ENCODE measurements around the gene RAET1L. TPM values are rescaled to one million over a fixed set of nuclear protein-coding genes. Genes with fewer than 3 reads are reported as not detected.
"Not testable (repeated sequence)": the region's sequence is repeated elsewhere in the genome, so short reads cannot be mapped to it uniquely, and the experiment has no call there.

Gene RAET1L
- total and polyA plus RNA-seq, 10 of the 15 experiments (the other 5 are each of a cell fraction or from before 2014, with no cell fraction given) = not detected

- WGBS (ENCODE audit: insufficient coverage, insufficient replicate concordance, low lambda C conversion rate, missing lambda C conversion rate) = 67% methylated on average over 3 of the region's 3 CpGs
- H3K9ac ChIP-seq (ENCODE audit: control insufficient read depth, insufficient read depth, low read length); POLR2A ChIA-PET; DNase-seq (ENCODE audit: low read depth, low spot score); in situ Hi-C loops (cut with MboI); H3K36me3 ChIP-seq (ENCODE audit: control insufficient read depth in 2 of 2, insufficient read depth in 2 of 2, low read length in 1 of 2); H2AFZ ChIP-seq (ENCODE audit: control insufficient read depth, low read depth, low read length); H3K79me2 ChIP-seq (ENCODE audit: control insufficient read depth, insufficient read depth, low read length); H4K20me1 ChIP-seq (ENCODE audit: control insufficient read depth, insufficient read depth); H3K27me3 ChIP-seq (replicated peaks in 1 of 2; ENCODE audit: control insufficient read depth in 2 of 2, insufficient read depth in 2 of 2, low read length in 1 of 2); RAD21 ChIA-PET (ENCODE audit: unreplicated experiment); CTCF ChIA-PET; ATAC-seq; FAIRE-seq; BruUV-seq (replicated peaks); H3K4me3 ChIP-seq; H3K9me3 ChIP-seq (replicated peaks; ENCODE audit: control insufficient read depth, insufficient read depth, low read length); intact Hi-C loops (cut with micrococcal nuclease; ENCODE audit: unreplicated experiment); SMC1A ChIA-PET (ENCODE audit: uncharacterized antibody, unreplicated experiment); H3K4me2 ChIP-seq (ENCODE audit: control insufficient read depth, insufficient read depth); H3K27ac ChIP-seq (ENCODE audit: control insufficient read depth, insufficient read depth): not testable (repeated sequence)
- peaks cover 37% of the 10 kb centered on the region for H3K4me1 ChIP-seq (ENCODE audit: control insufficient read depth, insufficient read depth, low read length)
Measured at GRCh38 chr6:150003599-150003998, 21.7 kb downstream of the RAET1L start.

GRCh38 chr6:150002710-150003109, 22.6 kb downstream of the RAET1L start:
- Histone ChIP-seq H4K20me1 (ENCODE audit: control insufficient read depth, insufficient read depth) (no peaks in the 10 kb centered on the region), H2AFZ (ENCODE audit: control insufficient read depth, low read depth, low read length) (no peak overlapping the region), H3K27me3 (replicated peaks in 1 of 2; ENCODE audit: control insufficient read depth in 2 of 2, insufficient read depth in 2 of 2, low read length in 1 of 2) (no peaks in the 10 kb centered on the region; a peak in 1 of 4 replicates), H3K27ac (ENCODE audit: control insufficient read depth, insufficient read depth) (no peak overlapping the region), H3K4me2 (ENCODE audit: control insufficient read depth, insufficient read depth) (no peak overlapping the region), H3K36me3 (ENCODE audit: control insufficient read depth in 2 of 2, insufficient read depth in 2 of 2, low read length in 1 of 2) (no peaks in the 10 kb centered on the region), H3K9ac (ENCODE audit: control insufficient read depth, insufficient read depth, low read length) (no peak overlapping the region), H3K9me3 (replicated peaks; ENCODE audit: control insufficient read depth, insufficient read depth, low read length) (peaks cover 8% of the 10 kb centered on the region; the same call in 2 of the 3 replicates), H3K79me2 (ENCODE audit: control insufficient read depth, insufficient read depth, low read length) (no peaks in the 10 kb centered on the region), H3K4me3 (no peak overlapping the region), H3K4me1 (ENCODE audit: control insufficient read depth, insufficient read depth, low read length) (peaks cover 37% of the 10 kb centered on the region)
- FAIRE-seq = no peak
- no TSS peak for BruUV-seq (replicated peaks)
- TF ChIP-seq REST (IDR thresholded peaks at IDR 0.05; ENCODE audit: low read depth, low read length) = no peak
- no peak for TF ChIP-seq POLR2AphosphoS2 (IDR thresholded peaks at IDR 0.05; ENCODE audit: low read depth, low read length)
- no peak for TF ChIP-seq SMAD5 (IDR thresholded peaks at IDR 0.05; ENCODE audit: low read depth)
- no peak for TF ChIP-seq RELB (IDR thresholded peaks at IDR 0.05; ENCODE audit: low read depth)
- ChIA-PET CTCF (interaction anchor here (1.3 kb wide), 1 partner anchor 8 kb away, joined by 3 read pairs; no protein-coding TSS in a partner anchor), RAD21 (ENCODE audit: unreplicated experiment) (no interaction called here), SMC1A (ENCODE audit: uncharacterized antibody, unreplicated experiment) (no interaction called here), POLR2A (no interaction called here)
- intact Hi-C loops (cut with micrococcal nuclease; ENCODE audit: unreplicated experiment) (no loop called here), in situ Hi-C loops (cut with MboI) (no loop called here)
- 36% methylated on average over 2 of the region's 2 CpGs for WGBS (ENCODE audit: insufficient coverage, insufficient replicate concordance, low lambda C conversion rate, missing lambda C conversion rate)
- DNase-seq (ENCODE audit: low read depth, low spot score) = no peak
- ATAC-seq = no peak
